Natural killer cell (primary cell): ENCODE results near the gene RAB5A. TPM values are rescaled to one million over a fixed set of nuclear protein-coding genes. Genes with fewer than 3 reads are reported as not detected.
A peak's percentile ranks its signal among the peaks of the same experiment; 100 is the strongest.
"Not testable (repeated sequence)": the region's sequence is repeated elsewhere in the genome, so short reads cannot be mapped to it uniquely, and the experiment has no call there.

ENCODE experiments used
- ATAC-seq, 3 donors: fragments of 150-1000 bp in 2 of 3; fragments of 200-7000 bp in 1 of 3; cut with Tn5 transposase; 1 replicate in 1 of 3; 2 replicates in 2 of 3; pipeline ENCODE4 v1.10.0; 2021; ENCODE audit warnings: mild to moderate bottlenecking in 2 of 3, moderate library complexity in 2 of 3
- DNase-seq, 2 donors: peaks; one replicate each; pipeline versions ENCODE4 v3.0.0 to v3.0.0-alpha.2; 2013 to 2021; ENCODE audit warnings: mixed read lengths in 1 of 2
- H3K27ac ChIP-seq: one replicate; pipeline ENCODE4 v1.5.1; 2013; ENCODE audit warnings: mild to moderate bottlenecking, low read length
- H3K27me3 ChIP-seq: one replicate; pipeline ENCODE4 v1.6.1; 2013; ENCODE audit warnings: low read length; ENCODE audit not compliant: control insufficient read depth, insufficient read depth
- H3K36me3 ChIP-seq: one replicate; pipeline ENCODE4 v1.6.1; 2013; ENCODE audit warnings: low read length; ENCODE audit not compliant: control insufficient read depth, insufficient read depth
- H3K4me1 ChIP-seq: one replicate; pipeline ENCODE4 v1.6.1; 2013; ENCODE audit warnings: low read length; ENCODE audit not compliant: control insufficient read depth, insufficient read depth
- H3K4me3 ChIP-seq: one replicate; pipeline ENCODE4 v1.5.1; 2013; ENCODE audit warnings: low read length
- H3K9me3 ChIP-seq: one replicate; pipeline ENCODE4 v1.6.1; 2013; ENCODE audit warnings: low read length; ENCODE audit not compliant: control insufficient read depth, insufficient read depth
- H3K27ac Mint-ChIP-seq, 2 donors: one replicate each; pipeline ENCODE4 v1.8.0; 2022; ENCODE audit warnings: mild to moderate bottlenecking in 2 of 2, mixed read lengths in 2 of 2, moderate library complexity in 1 of 2
- H3K27me3 Mint-ChIP-seq, 2 donors: one replicate each; pipeline ENCODE4 v1.8.0; 2022; ENCODE audit warnings: low read depth in 2 of 2, mixed read lengths in 2 of 2
- H3K36me3 Mint-ChIP-seq: one replicate; pipeline ENCODE4 v1.8.0; 2022; ENCODE audit warnings: mixed read lengths
- H3K4me1 Mint-ChIP-seq, 2 donors: one replicate each; pipeline ENCODE4 v1.8.0; 2022; ENCODE audit warnings: mixed read lengths in 2 of 2
- H3K4me3 Mint-ChIP-seq: one replicate; pipeline ENCODE4 v1.8.0; 2022; ENCODE audit warnings: mild to moderate bottlenecking, moderate library complexity, mixed read lengths
- H3K9me3 Mint-ChIP-seq, 2 donors: one replicate each; pipeline ENCODE4 v1.8.0; 2022; ENCODE audit warnings: mixed read lengths in 2 of 2
- CTCF ChIP-seq: fragments of 200-600 bp; IDR thresholded peaks from one replicate; pipeline ENCODE4 v1.8.0; 2022; ENCODE audit warnings: antibody characterized with exemption
- WGBS: methylation state at CpG from one replicate; pipeline ENCODE4 v1.1.7; 2013; ENCODE audit warnings: missing lambda C conversion rate; ENCODE audit not compliant: insufficient coverage; 5-methylcytosine and 5-hydroxymethylcytosine counted together
- intact Hi-C: fragments of 100-400 bp; cut with micrococcal nuclease; formaldehyde crosslinking; loops from one replicate; pipeline ENCODE4 v1.14.2; 2022
- total RNA-seq, 4 donors: library from RNA; stranded (reverse); fragments of 120-200 nt in 1 of 4; gene quantifications; one replicate each; pipeline versions ENCODE4 v1.2.3 to v1.2.4, GENCODE V29; 2013 to 2022

RAB5A gene
- total RNA-seq: 100 to 1,000 TPM; 102 to 109 (median 102) TPM
- 70.1 TPM for total RNA-seq (2013)

DNA sequence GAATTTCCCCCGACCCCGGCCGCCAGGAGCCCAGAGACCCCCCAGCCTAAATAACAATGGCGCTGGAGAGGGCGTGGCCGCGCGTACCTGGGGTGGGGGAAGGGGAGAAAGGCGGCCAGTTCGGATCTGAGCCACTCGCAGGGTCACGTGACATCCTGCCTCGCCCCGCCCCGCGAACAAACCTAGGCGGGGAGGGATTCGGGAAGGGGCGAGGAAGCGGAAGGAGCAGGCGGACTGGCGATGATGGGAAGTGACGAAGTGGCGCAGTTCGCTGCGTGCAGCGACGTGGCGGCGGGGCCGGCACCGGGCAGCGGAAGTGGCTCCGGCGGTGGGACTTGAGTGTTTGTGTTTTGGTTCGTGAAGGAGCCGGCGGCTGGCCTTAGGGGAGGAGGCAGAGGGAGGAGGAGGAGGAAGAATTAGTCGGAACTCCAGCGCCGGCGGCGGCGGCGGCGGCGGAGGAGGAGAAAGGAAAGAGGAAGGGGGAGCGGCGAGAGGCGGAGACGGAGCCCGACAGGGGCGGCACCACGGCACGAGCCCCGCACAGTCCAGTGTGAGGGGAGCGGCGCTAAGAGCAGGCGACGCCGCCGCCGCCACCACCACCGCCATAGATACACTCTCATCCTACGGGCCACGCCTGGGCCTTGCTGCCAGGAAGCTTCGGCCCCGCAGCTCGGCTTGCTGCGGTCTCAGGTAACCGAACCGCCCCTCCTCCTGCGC is at the start of gene RAB5A:
Gene RAB5A, plus strand, starts transcription at position 266 of the 717 bp plus-strand sequence. CDS start 3,802 bp downstream, outside the sequence.
- peaks cover 19% of the 10 kb centered on the region for H3K4me1 ChIP-seq
- H3K9me3 ChIP-seq: no peaks in the 10 kb centered on the region
- no peaks in the 10 kb centered on the region for H3K9me3 Mint-ChIP-seq
- H3K27me3 Mint-ChIP-seq: no peaks in the 10 kb centered on the region
- H3K27me3 ChIP-seq: no peaks in the 10 kb centered on the region
- H3K4me3 ChIP-seq: peak within 1 kb of the TSS; percentile 89
- intact Hi-C loops: loop anchor here (1.0 to 2.0 kb wide), 3 partner anchors 92 to 239 kb away; partner anchors contain the start of gene SGO1
- H3K4me1 Mint-ChIP-seq: peaks cover 35 to 51% of the 10 kb centered on the region in 2 donors
- DNase-seq (peak; percentile 87 to 99), ATAC-seq (peak; percentile 81 to 92 (median 86))
- H3K36me3 Mint-ChIP-seq: no peaks in the 10 kb centered on the region
- H3K27ac ChIP-seq: peak within 1 kb of the TSS; percentile 97
- under 1% methylated on average over 70 of the region's 73 CpGs for WGBS
- peak within 1 kb of the TSS; percentile 96 to 97 for H3K27ac Mint-ChIP-seq
- TF ChIP-seq CTCF: no peak
- peak within 1 kb of the TSS; percentile 97 for H3K4me3 Mint-ChIP-seq
- H3K36me3 ChIP-seq: peaks cover 9% of the 10 kb centered on the region

DNA sequence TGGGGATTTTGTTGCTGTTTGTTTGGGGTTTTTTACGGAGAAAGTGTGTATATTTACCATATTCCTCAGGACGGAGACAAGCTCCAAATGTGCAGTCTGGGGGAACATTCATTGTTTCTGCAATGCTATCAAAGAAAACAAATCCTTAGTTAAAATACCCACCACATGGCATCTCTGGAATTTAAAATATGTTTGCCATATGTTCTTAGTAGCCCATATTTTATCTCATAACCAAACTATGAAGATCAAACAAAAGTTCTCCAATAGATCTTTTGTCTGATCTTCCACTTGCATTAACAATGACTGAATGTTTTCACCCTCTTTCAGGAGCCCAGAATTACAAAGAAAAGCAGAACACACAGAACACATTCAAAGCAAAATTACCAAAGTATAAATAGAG is 48.2 kb upstream of the RAB5A start:
- H3K27ac Mint-ChIP-seq: no peak overlapping the region
- Histone ChIP-seq H3K4me3 (no peak overlapping the region), H3K27me3 (no peaks in the 10 kb centered on the region), H3K36me3 (no peaks in the 10 kb centered on the region), H3K9me3 (no peaks in the 10 kb centered on the region), H3K4me1 (no peaks in the 10 kb centered on the region), H3K27ac (no peak overlapping the region)
- no peaks in the 10 kb centered on the region for H3K36me3 Mint-ChIP-seq
- intact Hi-C loops: no loop called here
- TF ChIP-seq CTCF: no peak
- WGBS: 83% methylated on average over 1 of the region's 2 CpGs
- H3K27me3 Mint-ChIP-seq: no peaks in the 10 kb centered on the region
- H3K4me1 Mint-ChIP-seq: no peaks in the 10 kb centered on the region
- ATAC-seq: no peak
- H3K9me3 Mint-ChIP-seq: no peaks in the 10 kb centered on the region
- H3K4me3 Mint-ChIP-seq: no peak overlapping the region
- DNase-seq: no peak

- H3K4me1 ChIP-seq: no peaks in the 10 kb centered on the region
- H3K27me3 Mint-ChIP-seq: no peaks in the 10 kb centered on the region
- no peak overlapping the region for H3K27ac ChIP-seq
- DNase-seq (no peak), ATAC-seq (no peak)
- TF ChIP-seq CTCF: no peak
- H3K36me3 Mint-ChIP-seq: no peaks in the 10 kb centered on the region
- intact Hi-C loops: no loop called here
- H3K27me3 ChIP-seq: no peaks in the 10 kb centered on the region
- H3K4me3 Mint-ChIP-seq: no peak overlapping the region
- H3K9me3 Mint-ChIP-seq: no peaks in the 10 kb centered on the region
- no peaks in the 10 kb centered on the region for H3K9me3 ChIP-seq
- 86% methylated on average over 2 of the region's 2 CpGs for WGBS
- H3K27ac Mint-ChIP-seq: no peak overlapping the region
- no peaks in the 10 kb centered on the region for H3K4me1 Mint-ChIP-seq
- H3K36me3 ChIP-seq: no peaks in the 10 kb centered on the region
- no peak overlapping the region for H3K4me3 ChIP-seq
Measured at GRCh38 chr3:19899264-19899663, 47.6 kb upstream of the RAB5A start.

DNA sequence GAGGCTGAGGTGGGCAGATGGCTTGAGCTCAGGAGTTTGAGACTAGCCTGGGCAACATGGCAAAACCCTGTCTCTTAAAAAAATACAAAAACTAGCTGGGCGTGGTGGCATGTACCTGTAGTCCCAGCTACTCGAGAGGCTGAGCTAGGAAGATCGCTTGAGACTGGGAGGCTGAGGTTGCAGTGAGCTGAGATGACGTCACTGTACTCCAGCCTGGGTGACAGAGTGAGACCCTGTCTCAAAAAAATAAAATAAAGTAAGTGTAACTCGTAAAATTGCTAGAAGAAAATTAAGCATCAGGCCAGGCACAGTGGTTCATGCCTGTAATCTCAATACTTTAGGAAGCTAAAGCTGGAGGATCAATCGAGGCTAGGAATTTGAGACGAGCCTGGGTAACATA is 47.1 kb upstream of the RAB5A start:
- H3K27ac Mint-ChIP-seq, H3K4me3 Mint-ChIP-seq, H3K9me3 Mint-ChIP-seq, intact Hi-C loops, H3K4me3 ChIP-seq, H3K36me3 Mint-ChIP-seq, H3K4me1 Mint-ChIP-seq, H3K27me3 ChIP-seq, H3K9me3 ChIP-seq, H3K36me3 ChIP-seq, DNase-seq, H3K27ac ChIP-seq, H3K27me3 Mint-ChIP-seq, ATAC-seq, H3K4me1 ChIP-seq: not testable (repeated sequence)
- 91% methylated on average over 7 of the region's 7 CpGs for WGBS
